Lung (tissue), 12 donors: ENCODE measurements around the gene ADGRG1. TPM values are rescaled to one million over a fixed set of nuclear protein-coding genes. Genes with fewer than 3 reads are reported as not detected.

Experiments used
- ATAC-seq: fragments of 200-7000 bp; cut with Tn5 transposase; one replicate; pipeline ENCODE4 v1.9.1; 2020; ENCODE audit warnings: moderate number of reproducible peaks; ENCODE audit not compliant: insufficient read depth, low FRiP score
- DNase-seq, 3 donors: peaks; one replicate each; pipeline ENCODE4 v3.0.0-alpha.2; 2013 to 2017
- H3K27ac ChIP-seq, 2 donors: one replicate each; pipeline ENCODE4 v1.5.1; 2013; ENCODE audit warnings: mild to moderate bottlenecking in 2 of 2, moderate library complexity in 2 of 2, control low read depth in 1 of 2, inconsistent platforms in 1 of 2, low read depth in 1 of 2, low read length in 1 of 2
- H3K27me3 ChIP-seq, 3 donors: one replicate each; pipeline ENCODE4 v1.5.1; 2013; ENCODE audit warnings: low read length in 2 of 3; ENCODE audit not compliant: control insufficient read depth in 3 of 3, insufficient read depth in 3 of 3
- H3K36me3 ChIP-seq, 4 donors: one replicate each; pipeline ENCODE4 v1.5.1; 2013; ENCODE audit warnings: low read length in 4 of 4, mild to moderate bottlenecking in 1 of 4, moderate library complexity in 1 of 4; ENCODE audit not compliant: control insufficient read depth in 4 of 4, insufficient read depth in 4 of 4
- H3K4me1 ChIP-seq, 5 donors: one replicate each; pipeline ENCODE4 v1.5.1; 2013; ENCODE audit warnings: low read length in 5 of 5, mild to moderate bottlenecking in 2 of 5, moderate library complexity in 1 of 5; ENCODE audit not compliant: control insufficient read depth in 5 of 5, insufficient read depth in 5 of 5
- H3K4me3 ChIP-seq: one replicate; pipeline ENCODE4 v1.5.1; 2013; ENCODE audit warnings: mild to moderate bottlenecking, control low read depth, moderate library complexity
- H3K9ac ChIP-seq, 2 donors: one replicate each; pipeline ENCODE4 v1.5.1; 2013; ENCODE audit warnings: low read length in 2 of 2, control low read depth in 1 of 2; ENCODE audit not compliant: insufficient read depth in 1 of 2
- H3K9me3 ChIP-seq, 4 donors: one replicate each; pipeline ENCODE4 v1.5.1; 2013; ENCODE audit warnings: low read length in 3 of 4, mild to moderate bottlenecking in 1 of 4, moderate library complexity in 1 of 4; ENCODE audit not compliant: control insufficient read depth in 4 of 4, insufficient read depth in 3 of 4
- CTCF ChIP-seq: IDR thresholded peaks from 2 replicates; pipeline ENCODE4 v1.5.1; 2012; ENCODE audit warnings: mild to moderate bottlenecking; ENCODE audit errors: control extremely low read depth, extremely low read depth
- WGBS, 2 donors: extraction: QIAGEN DNeasy Blood & Tissue Kit; methylation state at CpG; one replicate each; pipeline ENCODE4 v1.1.7; 2013; 5-methylcytosine and 5-hydroxymethylcytosine counted together
- polyA plus RNA-seq, 2 donors: library from polyadenylated mRNA; stranded (reverse); fragments of 200-250 nt; gene quantifications; one replicate each; pipeline ENCODE4 v1.2.1, GENCODE V29; 2013
- total RNA-seq, 2 donors: library from RNA; depleted of rRNA in 1 of 2; stranded (reverse); fragments of >200 nt in 1 of 2; gene quantifications; one replicate each; pipeline ENCODE4 v1.2.1, GENCODE V29; 2014 to 2021
- donor health status: control.
- donor health status: control.
- donor health status: Bipolar disorder and iron deficiency.
- donor health status: healthy.
- donor health status: DM: yes; HTN: yes; CAD: no.

Gene ADGRG1
- total and polyA plus RNA-seq, 4 donors, result 8.8 to 74.4 (median 28.0) TPM

GRCh38 chr16:57611181-57611580 lies 17.2 kb upstream of the ADGRG1 start:
- whole genome bisulfite sequencing, 2 donors, result 75 to 87% methylated on average over 3 of the region's 3 CpGs
- TF ChIP-seq CTCF, result no peak
- no peak overlapping the region for H3K27ac ChIP-seq
- DNase-seq (no peak), ATAC-seq (no peak)
- H3K36me3 ChIP-seq, result no peaks in the 10 kb centered on the region
- no peak overlapping the region for H3K9ac ChIP-seq
- H3K9me3 ChIP-seq, result peaks cover 0 to 2% (median 0%) of the 10 kb centered on the region in 4 donors
- no peak overlapping the region for H3K4me3 ChIP-seq
- H3K27me3 ChIP-seq, result peaks cover 0 to 3% (median 0%) of the 10 kb centered on the region in 3 donors
- peaks cover 0 to 7% (median 2%) of the 10 kb centered on the region in 5 donors for H3K4me1 ChIP-seq

GRCh38 chr16:57611706-57612105 lies 16.7 kb upstream of the ADGRG1 start:
- DNase-seq, result no peak
- no peak for ATAC-seq
- 83 to 91% methylated on average over 4 of the region's 4 CpGs for WGBS, 2 donors

GRCh38 chr16:57612494-57612893 lies 15.9 kb upstream of the ADGRG1 start:
- no peak for TF ChIP-seq CTCF
- DNase-seq (no peak), ATAC-seq (no peak)
- Histone ChIP-seq H3K4me1 (peaks cover 0 to 7% (median 2%) of the 10 kb centered on the region in 5 donors), H3K36me3 (no peaks in the 10 kb centered on the region), H3K9me3 (peaks cover 0 to 2% (median 0%) of the 10 kb centered on the region in 4 donors), H3K27me3 (peaks cover 0 to 3% (median 0%) of the 10 kb centered on the region in 3 donors), H3K27ac (no peak overlapping the region), H3K9ac (no peak overlapping the region), H3K4me3 (no peak overlapping the region)
- WGBS, 2 donors, result 90 to 94% methylated on average over 8 of the region's 8 CpGs

More at GRCh38 chr16:57611706-57612105, 16.7 kb upstream of the ADGRG1 start:
- Histone ChIP-seq H3K27ac (no peak overlapping the region), H3K9me3 (peaks cover 0 to 2% (median 0%) of the 10 kb centered on the region in 4 donors), H3K9ac (no peak overlapping the region), H3K4me3 (no peak overlapping the region), H3K36me3 (no peaks in the 10 kb centered on the region), H3K4me1 (peaks cover 0 to 7% (median 2%) of the 10 kb centered on the region in 5 donors), H3K27me3 (peaks cover 0 to 3% (median 0%) of the 10 kb centered on the region in 3 donors)
- no peak for TF ChIP-seq CTCF

GRCh38 chr16:57613514-57613913 lies 14.9 kb upstream of the ADGRG1 start:
- WGBS, 2 donors, result 62 to 64% methylated on average over 4 of the region's 4 CpGs

More at GRCh38 chr16:57613514-57613913, 14.9 kb upstream of the ADGRG1 start:
- no peak overlapping the region for H3K27ac ChIP-seq
- peaks cover 0 to 3% (median 0%) of the 10 kb centered on the region in 3 donors for H3K27me3 ChIP-seq
- H3K4me1 ChIP-seq, result peaks cover 0 to 7% (median 2%) of the 10 kb centered on the region in 5 donors
- H3K9me3 ChIP-seq, result peaks cover 0 to 2% (median 0%) of the 10 kb centered on the region in 4 donors
- ATAC-seq, result no peak
- TF ChIP-seq CTCF, result no peak
- DNase-seq, result no peak
- H3K9ac ChIP-seq, result no peak overlapping the region
- H3K4me3 ChIP-seq, result no peak overlapping the region
- H3K36me3 ChIP-seq, result no peaks in the 10 kb centered on the region
